GM21619 (cell line): ENCODE data around the gene KCNJ15.

Experiments used
- ATAC-seq: cut with Tn5 transposase; IDR thresholded peaks from one replicate; pipeline ENCODE4 v1.9.1; 2021; ENCODE audit not compliant: unreplicated experiment

Gene KCNJ15

DNA sequence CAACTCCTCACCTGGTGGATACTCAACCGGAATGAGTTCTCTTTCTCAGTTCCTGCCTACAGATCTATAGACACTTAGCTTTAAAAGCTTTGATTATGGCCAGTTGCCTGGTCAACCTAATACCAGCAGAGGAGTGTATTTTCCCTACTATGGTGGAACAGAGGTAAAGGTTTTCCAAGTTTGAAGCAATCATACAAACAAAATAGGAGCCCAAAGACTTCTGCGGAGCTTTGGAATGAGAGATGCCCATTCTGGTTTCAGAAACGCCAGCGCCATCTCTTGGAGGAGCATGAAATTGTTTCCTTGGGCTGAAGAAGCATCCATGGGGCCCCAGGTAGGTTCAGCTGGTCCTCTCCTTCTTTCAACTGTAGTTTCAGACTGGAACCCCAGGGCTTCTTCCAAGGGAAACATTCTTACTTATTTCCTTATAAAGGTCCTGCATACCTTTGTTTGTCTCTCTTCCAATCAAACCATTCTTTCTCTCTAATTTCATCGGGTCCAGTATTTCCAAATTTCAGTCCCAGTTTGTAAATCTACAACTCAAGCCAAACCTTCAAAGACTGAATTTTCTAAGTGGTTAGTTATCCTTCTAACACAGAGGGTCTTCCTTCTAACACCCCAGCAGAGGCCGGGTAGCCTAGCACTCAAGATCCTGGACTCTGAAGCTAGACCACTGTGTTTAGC lies 95.9 kb downstream of the KCNJ15 start:
- ATAC-seq = no peak

DNA sequence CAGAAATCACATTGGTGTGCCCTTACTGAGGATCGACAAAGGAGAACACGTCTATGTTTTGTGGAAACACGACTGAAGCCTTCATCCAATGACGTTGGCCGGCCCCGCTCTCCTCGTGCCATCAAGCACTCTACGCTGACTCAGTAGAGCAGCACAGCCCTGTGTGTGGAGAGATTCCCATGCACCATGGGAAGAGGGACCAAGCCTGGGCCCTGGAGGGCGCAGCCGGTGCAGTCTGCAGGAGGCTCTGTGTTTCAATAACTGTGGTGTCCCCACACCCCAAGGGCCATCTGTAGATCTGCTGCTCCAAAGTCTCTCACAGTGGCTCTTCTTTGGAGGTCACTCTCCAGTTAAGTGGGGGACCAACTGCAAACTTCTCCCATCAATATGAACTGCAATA lies 97.4 kb downstream of the KCNJ15 start:
- no peak for ATAC-seq

DNA sequence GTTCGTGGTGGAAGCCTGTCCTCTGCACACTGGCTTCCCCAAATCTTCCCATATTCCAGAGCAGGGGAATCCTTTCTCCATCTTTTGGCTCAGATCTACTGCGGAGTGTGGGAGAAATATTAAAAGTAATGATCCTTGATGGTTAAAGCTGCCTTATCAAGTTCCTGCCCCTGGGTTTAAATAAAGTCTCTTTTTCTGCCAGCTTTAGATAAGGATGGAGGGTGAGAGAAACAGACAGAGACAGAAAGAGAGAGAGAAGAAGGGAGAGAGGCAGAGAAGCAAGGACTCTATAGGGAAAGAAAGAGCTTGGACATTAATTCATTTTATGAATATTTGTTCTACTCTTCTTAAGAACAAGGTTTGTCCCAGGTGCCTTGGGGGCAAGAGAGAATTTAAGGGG lies 98.0 kb downstream of the KCNJ15 start:
- ATAC-seq = no peak

DNA sequence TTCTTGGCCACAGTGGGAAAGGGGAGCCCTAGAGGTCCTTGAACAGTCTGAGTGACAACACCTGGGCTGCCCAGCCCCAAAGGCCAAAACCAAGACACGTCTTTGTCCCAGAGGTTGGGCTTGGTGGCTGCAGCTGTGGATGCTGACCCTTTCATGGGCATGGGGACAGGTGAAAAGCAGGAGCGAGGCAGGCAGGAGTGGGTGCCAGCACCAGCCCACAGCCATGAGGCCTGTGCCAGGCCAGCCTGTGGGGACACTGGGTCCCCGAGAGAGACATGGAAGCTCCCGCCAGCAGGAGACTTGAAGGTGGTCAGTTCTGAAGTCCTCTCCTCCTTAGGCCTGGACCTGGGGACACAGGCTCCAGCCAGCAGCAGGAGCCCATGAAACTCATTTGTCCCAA lies 98.6 kb downstream of the KCNJ15 start:
- no peak for ATAC-seq

DNA sequence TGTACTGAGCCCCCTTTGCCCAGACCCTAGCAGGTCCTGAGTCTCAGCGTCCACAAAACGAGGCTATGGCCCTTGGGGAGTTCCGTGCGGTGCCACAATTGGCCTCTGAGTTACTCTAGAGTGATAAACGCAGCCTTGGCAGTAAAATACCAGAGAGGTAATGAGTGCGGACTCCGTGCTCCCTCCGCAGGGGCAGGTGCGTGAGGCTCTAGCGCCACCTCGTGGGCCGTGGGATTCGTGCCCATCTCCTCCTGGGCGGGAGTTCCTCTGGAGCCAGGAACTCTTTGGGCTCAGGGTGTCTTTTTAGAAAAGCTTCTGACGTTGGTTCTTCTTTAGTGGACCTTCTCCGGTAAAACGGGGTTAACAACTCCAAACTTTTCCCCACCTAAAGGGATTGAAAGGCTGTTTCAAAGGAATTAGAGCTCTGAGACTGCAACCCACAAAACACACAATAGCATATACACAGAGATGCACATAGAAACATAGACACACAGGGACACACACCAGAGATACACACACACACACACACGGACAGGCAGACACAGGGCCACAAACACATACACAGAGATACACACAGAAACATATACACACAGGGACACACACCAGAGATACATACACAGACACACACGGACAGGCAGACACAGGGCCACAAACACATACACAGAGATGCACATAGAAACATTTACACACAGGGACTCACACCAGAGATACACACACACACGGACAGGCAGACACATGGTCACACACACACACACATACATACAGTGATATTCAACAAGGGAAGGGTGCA lies 99.4 kb downstream of the KCNJ15 start:
- ATAC-seq = peak; percentile 62
